ENCODE measurements around the gene CUL1. TPM values are rescaled to one million over a fixed set of nuclear protein-coding genes. Genes with fewer than 3 reads are reported as not detected.

The CUL1 gene
- total RNA-seq, 1 experiment from 2014 or later = 94.4 TPM

- H3K4me1 ChIP-seq = no peaks in the 10 kb centered on the region
- no peak for DNase-seq
- no peaks in the 10 kb centered on the region for H3K27me3 ChIP-seq
- 0 out of 2 replicates have a peak, but pooled peaks cover 3% of the 10 kb centered on the region for H3K9me3 ChIP-seq (replicated peaks)
- peaks cover 36% of the 10 kb centered on the region for H3K36me3 ChIP-seq
- no peak overlapping the region for H3K4me3 ChIP-seq
- no peak overlapping the region for H3K27ac ChIP-seq
These were observed 47.4 kb downstream of the CUL1 start for GRCh38 chr7:148746135-148746534.

- Histone ChIP-seq H3K27ac (no peak overlapping the region), H3K9me3 (replicated peaks) (no peaks in the 10 kb centered on the region), H3K27me3 (no peaks in the 10 kb centered on the region), H3K36me3 (peaks cover 30% of the 10 kb centered on the region), H3K4me3 (no peak overlapping the region), H3K4me1 (no peaks in the 10 kb centered on the region; the same call in 1 of the 2 replicates)
- DNase-seq = no peak
These were observed 48.6 kb downstream of the CUL1 start for GRCh38 chr7:148747274-148747673.

- Histone ChIP-seq H3K9me3 (replicated peaks) (no peaks in the 10 kb centered on the region), H3K4me1 (peaks cover 13% of the 10 kb centered on the region), H3K27ac (no peak overlapping the region), H3K36me3 (peaks cover 25% of the 10 kb centered on the region), H3K4me3 (no peak overlapping the region), H3K27me3 (no peaks in the 10 kb centered on the region)
- DNase-seq = no peak
These were observed 52.0 kb downstream of the CUL1 start for GRCh38 chr7:148750442-148751355.

GRCh38 chr7:148753224-148753623 is 54.5 kb downstream of the CUL1 start:
- Histone ChIP-seq H3K36me3 (peaks cover 27% of the 10 kb centered on the region), H3K4me1 (peaks cover 13% of the 10 kb centered on the region), H3K27me3 (no peaks in the 10 kb centered on the region), H3K27ac (peak overlapping the region; percentile 34), H3K9me3 (replicated peaks) (no peaks in the 10 kb centered on the region), H3K4me3 (no peak overlapping the region)
- DNase-seq = peak; percentile 71 to 85

- peaks cover 39% of the 10 kb centered on the region for H3K36me3 ChIP-seq
- no peak for DNase-seq
- peaks cover 14% of the 10 kb centered on the region for H3K4me1 ChIP-seq
- no peaks in the 10 kb centered on the region for H3K9me3 ChIP-seq (replicated peaks)
- H3K27ac ChIP-seq = no peak overlapping the region
- H3K4me3 ChIP-seq = no peak overlapping the region
- no peaks in the 10 kb centered on the region for H3K27me3 ChIP-seq
These were observed 56.2 kb downstream of the CUL1 start for GRCh38 chr7:148754912-148755311.

GRCh38 chr7:148761499-148762278 is 63.0 kb downstream of the CUL1 start:
- Histone ChIP-seq H3K4me1 (peaks cover 27% of the 10 kb centered on the region), H3K4me3 (no peak overlapping the region), H3K9me3 (replicated peaks) (no peaks in the 10 kb centered on the region), H3K27me3 (no peaks in the 10 kb centered on the region), H3K36me3 (peaks cover 44% of the 10 kb centered on the region), H3K27ac (peak overlapping the region; percentile 77)
- peak; percentile 72 to 84 for DNase-seq

GRCh38 chr7:148763622-148764021 is 64.9 kb downstream of the CUL1 start:
- Histone ChIP-seq H3K9me3 (replicated peaks) (no peaks in the 10 kb centered on the region), H3K4me3 (no peak overlapping the region), H3K27ac (no peak overlapping the region), H3K27me3 (no peaks in the 10 kb centered on the region), H3K36me3 (peaks cover 38% of the 10 kb centered on the region), H3K4me1 (peaks cover 27% of the 10 kb centered on the region)
- no peak for DNase-seq

- peaks cover 36% of the 10 kb centered on the region for H3K36me3 ChIP-seq
These were observed 71.3 kb downstream of the CUL1 start for GRCh38 chr7:148770004-148770403.

GRCh38 chr7:148772297-148773089 is 73.8 kb downstream of the CUL1 start:
- DNase-seq = peak; percentile 86 to 91
- Histone ChIP-seq H3K27ac (peak overlapping the region; percentile 91), H3K36me3 (peaks cover 46% of the 10 kb centered on the region), H3K4me1 (peaks cover 26% of the 10 kb centered on the region), H3K9me3 (replicated peaks) (no peaks in the 10 kb centered on the region), H3K27me3 (no peaks in the 10 kb centered on the region), H3K4me3 (peak overlapping the region; percentile 4; the same call in 1 of the 2 replicates)

More at GRCh38 chr7:148770004-148770403, 71.3 kb downstream of the CUL1 start:
- peaks cover 26% of the 10 kb centered on the region for H3K4me1 ChIP-seq
- no peaks in the 10 kb centered on the region for H3K9me3 ChIP-seq (replicated peaks)
- no peak overlapping the region for H3K4me3 ChIP-seq
- H3K27ac ChIP-seq = no peak overlapping the region
- no peaks in the 10 kb centered on the region for H3K27me3 ChIP-seq
- DNase-seq = no peak

- Histone ChIP-seq H3K27ac (peak overlapping the region; percentile 91), H3K4me1 (peaks cover 26% of the 10 kb centered on the region), H3K27me3 (no peaks in the 10 kb centered on the region), H3K36me3 (peaks cover 40% of the 10 kb centered on the region), H3K4me3 (peak overlapping the region; percentile 4; the same call in 1 of the 2 replicates), H3K9me3 (replicated peaks) (no peaks in the 10 kb centered on the region)
- peak; percentile 88 to 94 for DNase-seq
These were observed 74.6 kb downstream of the CUL1 start for GRCh38 chr7:148773334-148773733.

- Histone ChIP-seq H3K27me3 (no peaks in the 10 kb centered on the region), H3K9me3 (replicated peaks) (no peaks in the 10 kb centered on the region), H3K4me3 (no peak overlapping the region), H3K36me3 (peaks cover 33% of the 10 kb centered on the region), H3K4me1 (peaks cover 26% of the 10 kb centered on the region), H3K27ac (no peak overlapping the region)
- DNase-seq = no peak
These were observed 75.8 kb downstream of the CUL1 start for GRCh38 chr7:148774471-148774870.

- Histone ChIP-seq H3K36me3 (peaks cover 52% of the 10 kb centered on the region), H3K4me3 (no peak overlapping the region), H3K27ac (no peak overlapping the region)
These were observed 84.2 kb downstream of the CUL1 start for GRCh38 chr7:148782757-148783456.

GRCh38 chr7:148783801-148784527 is 85.3 kb downstream of the CUL1 start:
- no peaks in the 10 kb centered on the region for H3K9me3 ChIP-seq (replicated peaks)
- no peak overlapping the region for H3K4me3 ChIP-seq
- H3K27me3 ChIP-seq = no peaks in the 10 kb centered on the region
- H3K36me3 ChIP-seq = peaks cover 62% of the 10 kb centered on the region
- DNase-seq = no peak
- no peak overlapping the region for H3K27ac ChIP-seq
- H3K4me1 ChIP-seq = no peaks in the 10 kb centered on the region

More at GRCh38 chr7:148782757-148783456, 84.2 kb downstream of the CUL1 start:
- no peak for DNase-seq
- H3K27me3 ChIP-seq = no peaks in the 10 kb centered on the region
- H3K4me1 ChIP-seq = no peaks in the 10 kb centered on the region
- no peaks in the 10 kb centered on the region for H3K9me3 ChIP-seq (replicated peaks)

All from SJCRH30 (cell line).